Renal cortical epithelial cell (primary cell): ENCODE measurements around the gene C6orf62. TPM values are rescaled to one million over a fixed set of nuclear protein-coding genes. Genes with fewer than 3 reads are reported as not detected.
"Not testable (repeated sequence)": the region's sequence is repeated elsewhere in the genome, so short reads cannot be mapped to it uniquely, and the experiment has no call there.

Experiments
- DNase-seq: peaks from one replicate; pipeline ENCODE4 v3.0.0-alpha.2; 2011; ENCODE audit warnings: low read depth
- total RNA-seq: library from RNA; depleted of rRNA; stranded (reverse); fragments of >200 nt; gene quantifications from 2 replicates; pipeline ENCODE4 v1.2.3, GENCODE V29; 2014

C6orf62 gene
- total RNA-seq, 1 donor from 2014 or later: 199 TPM

DNA sequence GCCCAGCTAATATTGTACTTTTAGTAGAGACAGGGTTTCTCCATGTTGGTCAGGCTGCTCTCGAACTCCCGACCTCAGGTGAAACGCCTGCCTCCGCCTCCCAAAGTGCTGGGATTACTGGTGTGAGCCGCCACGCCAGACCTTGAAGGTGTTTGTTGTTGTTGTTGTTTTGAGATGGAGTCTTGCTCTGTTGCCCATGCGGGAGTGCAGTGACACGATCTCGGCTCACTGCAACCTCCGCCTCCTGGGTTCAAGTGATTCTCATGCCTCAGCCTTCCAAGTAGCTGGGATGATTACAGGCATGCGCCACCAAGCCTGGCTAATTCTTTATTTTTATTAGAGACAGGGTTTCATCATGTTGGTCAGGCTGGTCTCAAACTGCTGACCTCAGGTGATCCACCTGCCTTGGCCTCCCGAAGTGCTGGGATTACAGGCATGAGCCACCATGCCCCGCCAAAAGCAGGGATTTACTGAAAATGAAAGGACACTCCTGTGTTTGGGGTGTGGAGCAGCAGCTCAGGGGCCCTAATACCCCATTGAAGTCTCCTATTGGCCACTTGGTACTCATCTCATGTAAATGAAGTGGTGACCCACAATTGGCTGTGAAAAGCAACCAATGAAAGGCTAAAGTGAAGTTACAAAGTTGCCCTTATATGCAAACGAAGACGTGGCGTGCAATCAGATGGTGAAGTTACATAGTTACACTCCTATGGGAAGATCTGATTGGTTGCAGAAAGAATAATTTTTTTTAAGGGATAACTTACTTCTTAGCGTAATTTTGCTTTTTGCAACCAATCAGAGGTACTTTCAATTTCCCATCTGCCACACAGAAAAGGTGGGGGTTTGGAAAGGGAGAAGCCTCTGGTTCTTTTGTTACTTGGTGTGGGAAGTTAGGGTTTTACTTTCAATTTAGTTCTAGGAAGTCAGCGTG lies 50.6 kb downstream of the C6orf62 start:
- DNase-seq: not testable (repeated sequence)

DNA sequence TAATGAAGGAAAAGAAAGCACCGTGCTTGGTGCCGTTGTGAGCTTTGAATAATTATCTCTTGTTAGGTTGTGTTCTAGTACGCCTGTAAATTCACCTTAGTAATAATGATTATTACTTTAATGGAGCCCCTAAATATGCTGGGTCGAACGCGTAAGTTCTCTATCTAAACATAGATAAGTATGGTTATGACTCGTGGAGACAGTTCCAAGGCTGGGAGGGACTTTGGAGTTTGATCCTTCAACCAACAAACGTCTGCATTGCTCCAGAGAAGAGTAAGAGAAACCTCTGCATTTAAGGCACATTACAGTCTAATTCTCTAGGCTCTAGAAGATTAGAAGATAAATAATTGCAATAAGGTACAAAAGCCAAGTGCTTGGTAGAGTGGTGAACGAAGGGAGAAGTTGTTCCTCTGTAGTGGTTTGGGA lies 51.6 kb downstream of the C6orf62 start:
- DNase-seq: peak; percentile 24

DNA sequence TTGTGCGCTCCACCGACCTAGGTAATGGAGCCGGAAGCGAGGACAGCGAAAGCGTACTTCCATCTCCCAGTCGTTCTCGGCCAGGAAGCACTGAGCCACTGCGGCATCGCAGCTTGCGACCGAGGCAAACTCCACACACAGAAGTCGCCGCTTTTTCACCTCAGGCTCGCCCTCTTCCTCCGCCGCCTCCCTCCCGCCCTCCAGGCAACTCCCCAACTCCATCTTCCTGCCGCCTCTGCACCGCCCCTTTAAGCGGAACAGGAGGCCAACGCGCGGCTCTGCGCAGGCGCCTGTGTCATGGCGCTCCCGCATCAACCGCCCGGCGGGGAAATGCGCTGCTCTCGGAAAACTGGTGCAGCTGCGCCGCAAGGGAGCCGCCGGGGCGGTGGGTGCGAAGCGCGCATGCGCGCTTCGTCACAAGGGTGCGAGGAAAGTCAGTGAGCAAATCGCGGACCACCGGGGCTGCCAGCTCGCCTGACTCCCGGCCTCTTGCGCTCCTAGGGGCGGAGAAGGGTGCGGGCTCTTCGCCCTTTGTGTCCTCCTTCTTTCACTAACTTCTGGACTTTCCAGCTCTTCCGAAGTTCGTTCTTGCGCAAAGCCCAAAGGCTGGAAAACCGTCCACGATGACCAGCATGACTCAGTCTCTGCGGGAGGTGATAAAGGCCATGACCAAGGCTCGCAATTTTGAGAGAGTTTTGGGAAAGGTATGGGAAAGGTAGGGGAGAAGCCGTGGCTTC lies 52.1 kb downstream of the C6orf62 start, which contains the start of the genes ACOT13 and TDP2:
TSS of gene ACOT13 (plus strand) at position 437 of the 737 bp plus-strand sequence. CDS start at position 624, 187 bp downstream.
TSS of gene TDP2 (minus strand) at position 259 of the 737 bp plus-strand sequence. CDS start at position 222, 37 bp downstream.
- peak; percentile 89 for DNase-seq

GRCh38 chr6:24666097-24666640 lies 52.8 kb downstream of the C6orf62 start:
- no peak for DNase-seq

DNA sequence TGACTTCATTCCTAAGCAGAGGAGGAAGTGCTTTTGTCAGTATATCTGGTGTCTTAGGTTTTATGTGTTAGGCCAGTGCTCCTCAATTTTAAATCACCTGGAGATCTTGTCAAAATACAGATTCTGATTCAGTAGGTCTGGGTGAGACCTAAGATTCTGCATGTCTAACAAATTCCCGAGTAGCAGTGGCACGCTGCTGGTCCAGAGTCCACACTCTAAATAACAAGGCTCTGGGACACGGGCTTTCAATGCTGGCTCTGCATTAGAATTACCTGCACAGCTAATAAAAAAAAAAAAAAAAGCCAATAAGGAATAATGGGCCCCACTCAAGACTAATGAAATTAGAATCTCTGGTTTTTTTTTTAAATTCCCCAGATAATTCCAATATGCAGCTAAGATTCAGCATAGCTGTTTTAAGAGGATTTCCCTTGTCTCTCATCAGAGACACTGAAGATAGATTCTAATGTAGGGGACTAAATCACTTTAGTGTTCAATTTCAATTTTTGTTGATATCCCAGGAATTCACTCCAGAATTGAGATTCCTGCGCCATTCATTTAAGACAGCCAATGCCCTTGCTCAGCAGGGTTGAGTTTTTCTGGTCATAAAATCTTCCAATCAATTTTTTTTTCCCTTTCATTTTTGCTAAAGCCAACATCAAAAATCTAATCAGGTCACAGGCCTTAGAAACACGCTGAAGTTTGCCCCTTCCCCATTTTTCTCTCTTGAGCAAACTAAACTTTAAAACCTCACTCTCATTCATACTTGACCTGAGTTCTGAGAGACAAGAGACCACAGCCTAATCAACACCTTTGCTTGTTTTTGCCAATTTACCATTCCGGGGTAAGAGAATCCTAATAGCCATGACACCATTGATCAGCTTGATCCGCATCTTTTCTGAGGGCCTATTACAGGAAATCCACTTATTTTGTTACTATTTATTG lies 54.6 kb downstream of the C6orf62 start:
- DNase-seq: no peak

GRCh38 chr6:24663189-24663588 lies 55.8 kb downstream of the C6orf62 start:
- no peak for DNase-seq

DNA sequence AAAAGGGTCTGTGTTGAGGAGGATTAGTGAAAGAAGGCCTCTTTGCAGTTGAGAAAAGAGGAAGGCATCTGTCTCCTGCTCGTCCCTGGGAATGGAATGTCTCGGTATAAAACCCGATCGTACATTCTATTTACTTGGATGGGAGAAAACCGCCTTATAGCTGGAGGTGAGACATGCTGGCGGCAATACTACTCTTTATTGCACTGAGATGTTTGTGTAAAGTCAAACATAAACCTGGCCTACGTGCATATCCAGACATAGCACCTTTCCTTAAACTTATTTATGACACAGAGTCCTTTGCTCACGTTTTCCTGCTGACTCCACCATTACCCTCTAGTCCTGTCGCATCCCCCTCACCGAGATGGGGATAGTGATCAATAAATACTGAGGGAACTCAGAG lies 56.7 kb downstream of the C6orf62 start:
- no peak for DNase-seq

GRCh38 chr6:24661759-24662158 lies 57.2 kb downstream of the C6orf62 start:
- peak; percentile 28 for DNase-seq

DNA sequence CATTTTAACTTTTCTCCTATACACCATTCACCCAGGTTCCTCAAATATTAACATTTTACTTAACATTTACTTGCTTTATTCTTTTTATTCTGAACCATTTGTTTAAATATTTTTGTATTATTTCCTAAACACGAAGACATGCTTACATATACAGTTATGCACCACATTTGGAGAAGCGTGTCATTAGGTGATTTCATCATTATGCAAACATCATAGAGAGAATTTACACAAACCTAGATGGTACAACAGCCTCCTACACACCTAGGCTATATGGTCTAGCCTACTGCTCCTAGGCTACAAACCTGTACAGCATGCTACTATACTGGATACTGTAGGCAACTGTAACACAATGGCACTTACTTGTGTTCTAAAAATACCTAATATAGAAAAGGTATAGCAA lies 58.8 kb downstream of the C6orf62 start:
- no peak for DNase-seq

DNA sequence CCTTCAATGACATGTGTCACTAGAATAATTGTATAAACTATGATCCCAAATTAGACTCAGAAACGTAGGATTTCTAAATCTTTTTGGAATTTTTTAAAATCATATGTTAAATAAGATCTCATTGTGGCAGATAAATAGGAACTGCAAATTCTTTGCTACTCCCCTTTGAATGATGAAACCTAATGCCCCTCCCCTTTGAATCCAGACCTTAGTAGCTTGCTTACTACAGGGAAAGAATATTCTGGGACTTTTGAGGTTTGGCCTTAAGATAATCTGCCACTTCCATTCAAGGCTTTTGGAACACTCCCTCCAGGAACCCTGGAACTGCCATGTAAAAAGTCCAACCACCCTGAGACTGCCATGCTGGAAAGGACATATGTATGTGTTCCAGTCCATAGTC lies 59.4 kb downstream of the C6orf62 start:
- DNase-seq: no peak

GRCh38 chr6:24658573-24659560 lies 60.1 kb downstream of the C6orf62 start:
- peak; percentile 53 for DNase-seq

DNA sequence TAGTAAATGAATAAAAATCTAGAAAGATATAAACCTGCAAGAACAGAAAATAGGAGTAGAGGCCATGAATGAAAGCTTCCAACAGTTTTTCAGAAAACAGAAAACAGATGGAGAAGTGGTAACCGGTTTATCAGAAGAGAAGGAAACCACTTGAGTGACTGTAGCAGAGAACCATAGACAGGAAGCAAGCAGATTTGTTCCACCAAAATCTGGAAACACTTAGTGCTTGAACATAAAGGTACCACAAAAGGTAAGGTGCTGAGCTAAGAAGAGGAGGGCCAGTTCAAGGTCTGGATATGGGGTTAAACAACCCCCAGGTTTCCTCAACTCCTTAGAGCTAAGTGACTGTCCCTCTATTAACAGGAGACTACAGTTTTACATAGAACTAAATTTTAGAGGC lies 63.7 kb downstream of the C6orf62 start:
- DNase-seq: no peak

Other genes with a start within 250 kb of the C6orf62 start
- gene GPLD1, start 229.6 kb downstream of the C6orf62 start, total RNA-seq: under 0.01 and 0.45 TPM in 2 replicates
- 1.0 and 3.8 TPM in 2 replicates for gene ALDH5A1, start 224.2 kb downstream of the C6orf62 start, total RNA-seq
- not detected in 2 replicates for gene KIAA0319, start 73.0 kb downstream of the C6orf62 start, total RNA-seq
- gene TDP2, start 52.3 kb downstream of the C6orf62 start, total RNA-seq: 26.9 and 36.8 TPM in 2 replicates
- gene ACOT13, start 52.1 kb downstream of the C6orf62 start, total RNA-seq: 7.3 and 16.0 TPM in 2 replicates
- 12.1 and 19.3 TPM in 2 replicates for gene GMNN, start 55.8 kb upstream of the C6orf62 start, total RNA-seq
- gene ARMH2, start 79.8 kb upstream of the C6orf62 start, total RNA-seq: not detected in 2 replicates
- gene RIPOR2, start 216.8 kb upstream of the C6orf62 start, total RNA-seq: 0.60 and 1.0 TPM in 2 replicates